Hepatocyte (in vitro differentiated cells): ENCODE results near the gene MUC5AC.

ENCODE experiments used
- CTCF ChIP-seq: fragments of 200-600 bp; sonication (generic); IDR thresholded peaks from 2 replicates; pipeline ENCODE4 v1.5.1; 2016; ENCODE audit warnings: antibody characterized with exemption, mild to moderate bottlenecking; ENCODE audit not compliant: poor library complexity
- EZH2 ChIP-seq: fragments of 200-600 bp; sonication (generic); IDR thresholded peaks from 2 replicates; pipeline ENCODE4 v1.6.1; 2016; ENCODE audit warnings: antibody characterized with exemption, mild to moderate bottlenecking, borderline replicate concordance
- EZH2phosphoT487 ChIP-seq: fragments of 200-600 bp; sonication (generic); IDR thresholded peaks from one replicate; pipeline ENCODE4 v1.6.1; 2018; ENCODE audit warnings: antibody characterized with exemption, mild to moderate bottlenecking, low read depth, moderate library complexity; ENCODE audit not compliant: unreplicated experiment, severe bottlenecking

GRCh38 chr11:1195682-1196515 is 38.1 kb downstream of the MUC5AC start:
- TF ChIP-seq CTCF = no peak
- no peak for TF ChIP-seq EZH2phosphoT487
- TF ChIP-seq EZH2 = no peak
